Iris pigment epithelial cell (primary cell): ENCODE data around the gene SELENOH.
A peak's percentile ranks its signal among the peaks of the same experiment; 100 is the strongest.

Experiments
- DNase-seq: peaks from one replicate; pipeline ENCODE4 v3.0.0-alpha.2; 2011; ENCODE audit warnings: low read depth

Gene SELENOH

DNA sequence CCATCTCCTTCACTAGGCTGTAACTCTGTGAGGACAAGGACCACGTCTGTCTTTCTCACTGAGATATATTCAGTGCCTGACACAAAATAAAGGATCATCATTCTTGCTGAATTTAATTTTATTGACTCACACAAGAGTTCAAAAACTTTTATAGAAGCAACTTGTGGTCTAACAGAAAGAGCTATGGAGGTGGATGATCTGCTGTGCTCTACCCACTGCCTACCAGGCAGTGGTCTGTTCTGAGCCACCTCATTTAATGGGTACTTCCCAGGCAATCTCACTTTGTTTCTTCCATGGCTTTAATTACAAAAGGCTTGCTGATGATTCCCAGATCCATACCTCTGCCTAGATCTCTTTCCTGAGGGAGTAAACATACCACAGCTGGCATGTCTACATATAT, 5.6 kb downstream of the SELENOH start:
- no peak for DNase-seq

DNA sequence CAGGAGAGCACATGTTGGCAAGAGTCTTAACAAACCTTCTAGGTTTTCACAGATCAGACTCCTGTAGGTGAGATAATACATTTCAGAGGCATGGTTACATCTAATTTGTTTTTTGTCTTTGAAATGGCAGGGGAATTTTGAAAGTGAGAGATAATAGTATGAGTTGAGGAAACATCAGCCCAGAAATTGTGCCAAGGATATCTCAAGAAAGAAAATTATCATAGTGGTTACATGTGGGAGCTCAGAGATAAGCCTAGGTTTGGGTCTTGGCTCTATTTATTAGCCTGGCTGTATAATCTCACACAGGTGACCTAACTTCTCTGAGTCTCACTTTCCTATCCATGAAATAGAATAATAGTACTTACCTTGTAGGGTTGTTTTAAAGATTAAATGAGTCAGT, 9.9 kb downstream of the SELENOH start:
- DNase-seq, result no peak

DNA sequence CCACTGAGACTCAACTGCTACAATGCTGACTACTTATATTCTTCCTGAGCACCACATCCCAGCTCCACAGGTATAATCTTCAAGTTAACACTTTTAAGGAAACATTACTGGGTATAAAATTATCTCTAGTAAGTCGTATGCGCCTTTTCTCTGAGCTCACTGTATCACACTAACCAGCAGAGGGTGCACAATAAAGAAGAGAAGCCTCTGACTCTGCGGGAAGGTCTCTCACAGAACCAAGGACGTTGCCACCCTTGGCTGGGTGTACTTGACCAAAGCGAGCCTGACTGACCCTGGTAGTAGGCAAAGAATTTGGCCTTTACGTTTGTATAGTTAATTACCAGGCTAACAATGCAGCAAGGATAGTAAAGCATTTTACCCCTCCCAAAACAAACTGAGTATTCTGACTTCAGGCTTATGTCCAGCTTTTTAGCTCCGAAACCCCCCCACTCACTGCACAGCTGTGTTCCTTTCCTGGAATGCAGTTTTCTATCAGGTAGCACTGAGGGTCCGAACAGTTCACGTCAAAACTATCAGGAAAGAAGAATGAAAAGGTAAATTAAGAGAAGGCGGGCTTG, 10.5 kb downstream of the SELENOH start, which contains the start of gene BTBD18:
TSS of gene BTBD18 (minus strand) at position 144 of the 578 bp plus-strand sequence. CDS start 631 bp downstream, outside the sequence.
- DNase-seq, result peak; percentile 68

GRCh38 chr11:57752954-57753353, 11.7 kb downstream of the SELENOH start:
- no peak for DNase-seq

GRCh38 chr11:57758174-57758573, 16.9 kb downstream of the SELENOH start:
- DNase-seq, result no peak

DNA sequence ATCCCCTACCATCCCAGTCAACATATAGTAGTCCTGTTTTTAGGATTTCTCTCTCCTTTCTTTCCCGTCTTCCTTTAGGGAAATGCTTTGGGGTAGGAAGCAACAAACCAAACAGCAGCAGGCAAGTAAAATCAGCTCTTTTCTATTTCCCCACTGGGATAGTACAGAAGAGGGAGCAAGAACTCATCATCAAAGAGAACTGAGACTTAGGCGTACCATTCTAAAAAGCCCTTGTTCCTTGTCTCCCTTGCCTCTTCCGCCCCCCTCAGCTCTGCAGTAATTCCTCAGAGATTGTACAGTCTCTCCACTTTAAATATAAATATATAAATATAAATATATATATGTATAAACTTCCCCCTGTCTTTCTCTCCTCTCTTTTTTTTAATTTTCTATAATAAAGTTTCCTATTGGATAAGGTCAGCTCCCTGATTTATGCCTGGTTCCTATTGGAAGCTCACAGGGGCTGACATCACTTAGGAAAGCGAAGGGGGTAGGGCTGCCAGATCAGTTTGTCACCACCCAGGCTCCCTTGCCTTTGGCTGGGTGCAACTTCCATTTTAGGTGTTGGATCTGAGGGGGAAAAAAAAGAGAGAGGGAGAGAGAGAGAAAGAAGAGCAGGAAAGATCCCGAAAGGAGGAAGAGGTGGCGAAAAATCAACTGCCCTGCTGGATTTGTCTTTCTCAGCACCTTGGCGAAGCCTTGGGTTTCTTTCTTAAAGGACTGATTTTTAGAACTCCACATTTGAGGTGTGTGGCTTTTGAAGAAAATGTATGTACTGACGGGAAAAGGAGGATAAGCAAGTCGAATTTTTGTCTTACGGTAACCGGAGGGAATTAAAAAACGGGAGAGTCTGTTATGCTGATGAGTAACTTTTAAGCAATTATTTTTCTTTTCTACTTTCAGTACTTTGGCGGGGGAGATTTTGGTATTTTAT, 20.3 kb downstream of the SELENOH start, which contains the start of gene CTNND1:
TSS of gene CTNND1 (plus strand) at position 502 of the 934 bp plus-strand sequence. CDS start 29,677 bp downstream, outside the sequence.
- DNase-seq, result peak; percentile 98

- no peak for DNase-seq
Measured at GRCh38 chr11:57762235-57762861, 21.1 kb downstream of the SELENOH start.

GRCh38 chr11:57763568-57763967, 22.3 kb downstream of the SELENOH start:
- peak; percentile 66 for DNase-seq

GRCh38 chr11:57764021-57764420, 22.7 kb downstream of the SELENOH start:
- DNase-seq, result no peak

DNA sequence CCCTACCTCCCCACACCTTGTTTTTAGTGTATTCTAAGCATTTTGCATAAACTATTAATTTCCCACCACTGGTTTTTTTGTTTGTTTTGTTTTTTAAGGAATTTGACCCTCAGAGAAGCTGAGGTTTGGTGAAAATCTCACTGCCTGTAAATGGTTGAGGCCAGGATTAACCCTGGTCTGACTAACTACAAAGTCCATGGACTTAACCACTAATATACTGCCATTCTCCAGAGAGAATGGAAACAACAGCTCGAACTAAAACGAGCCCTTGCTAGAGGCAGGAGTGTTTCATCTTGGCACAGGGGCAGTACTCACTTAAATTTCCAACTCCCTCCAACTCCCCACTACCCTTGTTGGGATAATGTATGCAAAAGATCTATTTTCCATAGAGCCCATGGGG, 23.3 kb downstream of the SELENOH start:
- peak; percentile 76 for DNase-seq

GRCh38 chr11:57764972-57765371, 23.7 kb downstream of the SELENOH start:
- no peak for DNase-seq

DNA sequence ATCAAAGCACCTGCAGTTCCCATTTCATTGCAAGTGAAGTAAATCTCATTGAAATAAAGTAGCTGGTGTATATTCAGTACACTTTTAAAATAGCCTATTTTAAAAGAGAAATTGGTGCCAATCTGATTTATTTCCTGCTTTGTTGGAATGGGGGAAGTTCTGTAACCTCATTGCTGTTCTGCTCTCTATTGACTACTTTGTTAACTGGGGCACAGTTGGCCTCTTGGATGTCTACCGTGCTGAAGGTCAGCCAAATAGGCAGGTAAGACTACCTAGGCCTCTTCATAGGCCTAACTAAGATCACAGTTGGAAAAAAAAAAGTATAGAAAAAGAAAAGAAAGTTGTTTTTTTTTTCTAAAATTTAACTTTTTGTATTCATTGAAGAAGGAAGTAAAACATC, 29.5 kb downstream of the SELENOH start:
- DNase-seq, result no peak

DNA sequence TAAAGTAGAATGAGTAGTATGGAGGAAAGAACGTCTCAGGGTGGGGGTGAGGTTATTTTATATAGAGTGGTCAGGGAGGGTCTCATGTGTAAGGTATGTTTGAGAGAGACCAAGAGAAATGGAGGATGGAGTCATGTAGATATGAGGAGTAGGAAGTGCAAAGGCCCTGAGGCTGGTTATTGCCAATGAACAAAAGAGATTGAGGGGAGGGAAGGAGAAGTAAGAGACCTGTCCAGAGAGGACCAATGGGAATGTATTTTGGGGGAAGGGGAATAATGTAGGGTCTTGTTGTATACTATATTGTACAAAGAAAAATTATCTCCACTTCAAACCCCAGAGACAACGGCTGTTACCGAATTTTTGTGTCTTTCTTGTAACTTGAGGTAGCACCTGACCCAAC, 30.1 kb downstream of the SELENOH start:
- no peak for DNase-seq

GRCh38 chr11:57772562-57772961, 31.3 kb downstream of the SELENOH start:
- peak; percentile 77 for DNase-seq

GRCh38 chr11:57773026-57773598, 31.8 kb downstream of the SELENOH start:
- DNase-seq, result no peak

- no peak for DNase-seq
Measured at GRCh38 chr11:57775491-57775890, 34.2 kb downstream of the SELENOH start.

- peak; percentile 78 for DNase-seq
Measured at GRCh38 chr11:57776031-57776521, 34.8 kb downstream of the SELENOH start.

- DNase-seq, result no peak
Measured at GRCh38 chr11:57776577-57777210, 35.4 kb downstream of the SELENOH start.

GRCh38 chr11:57777969-57778317, 36.7 kb downstream of the SELENOH start:
- DNase-seq, result no peak

DNA sequence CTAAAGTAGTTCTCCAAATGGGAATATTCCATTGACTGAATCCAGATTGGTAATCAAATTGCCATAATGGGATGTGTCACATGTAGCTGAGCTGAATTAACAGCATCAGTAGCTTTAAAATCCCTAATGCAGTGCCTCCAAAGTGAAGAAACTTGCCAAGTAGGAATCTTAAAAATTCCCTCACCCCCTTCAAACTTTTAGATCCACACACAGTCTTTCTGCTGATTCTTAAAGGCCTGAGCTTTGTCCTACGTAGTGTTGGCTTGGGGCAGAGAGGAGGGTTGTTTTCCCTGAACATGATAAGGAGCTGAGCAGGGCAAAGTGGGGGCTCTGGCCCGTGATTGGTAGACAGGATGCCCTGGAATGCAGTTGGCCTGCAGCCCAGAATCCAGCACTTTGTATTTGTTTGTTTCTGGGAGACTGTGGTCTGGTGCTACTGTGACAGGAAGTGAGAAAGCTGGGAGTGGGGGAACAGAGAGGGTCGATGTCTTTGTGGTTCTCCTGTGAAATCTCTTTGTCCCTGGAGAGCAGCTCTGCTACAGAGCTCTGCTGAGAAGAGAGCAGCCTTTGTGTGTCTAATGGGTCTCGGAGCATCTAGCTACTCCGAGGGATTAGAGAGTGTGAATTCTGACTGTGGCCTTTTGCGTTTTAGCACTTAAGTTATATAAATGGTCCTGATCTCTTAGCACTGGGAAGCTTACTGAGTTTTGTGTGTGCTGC, 37.2 kb downstream of the SELENOH start:
- peak; percentile 98 for DNase-seq

DNA sequence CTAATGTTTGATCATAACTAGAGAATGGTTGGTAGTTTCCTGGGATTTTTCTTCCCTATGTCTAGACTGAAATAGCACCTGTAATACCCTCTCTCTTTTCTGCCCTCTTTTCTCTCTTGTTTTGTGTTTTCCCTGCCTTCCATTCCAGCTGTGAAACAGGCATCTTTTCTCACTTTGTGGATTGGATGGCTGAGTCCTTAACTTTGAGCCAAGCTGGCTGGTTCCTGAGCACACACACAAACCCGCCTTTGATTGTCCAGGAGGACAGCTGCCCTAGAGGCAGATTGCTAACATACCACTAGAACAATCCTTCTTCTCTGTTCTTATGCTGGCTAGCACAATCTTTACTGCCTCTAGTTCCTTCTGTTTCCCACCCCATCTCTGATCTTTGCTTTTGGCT, 38.0 kb downstream of the SELENOH start:
- peak; percentile 64 for DNase-seq
